Ascending aorta (tissue), 2 donors: Measurements from ENCODE around the gene SLC25A5. TPM values are rescaled to one million over a fixed set of nuclear protein-coding genes. Genes with fewer than 3 reads are reported as not detected.
"Not testable (repeated sequence)": the region's sequence is repeated elsewhere in the genome, so short reads cannot be mapped to it uniquely, and the experiment has no call there.

ENCODE experiments used
- DNase-seq, 2 donors: peaks; one replicate each; pipeline ENCODE4 v3.0.0-alpha.2; 2019; ENCODE audit warnings: low spot score in 2 of 2
- H3K27ac ChIP-seq, 2 donors: fragments of 200-600 bp; sonication (generic); one replicate each; pipeline ENCODE4 v1.5.1; 2016 to 2017; ENCODE audit warnings: mild to moderate bottlenecking in 1 of 2
- H3K27me3 ChIP-seq: fragments of 200-600 bp; sonication (generic); one replicate; pipeline ENCODE4 v1.5.1; 2017
- H3K36me3 ChIP-seq, 2 donors: fragments of 200-600 bp; sonication (generic); one replicate each; pipeline ENCODE4 v1.5.1; 2016
- H3K4me1 ChIP-seq, 2 donors: fragments of 200-600 bp; sonication (generic); one replicate each; pipeline ENCODE4 v1.5.1; 2016 to 2017; ENCODE audit warnings: mild to moderate bottlenecking in 1 of 2
- H3K4me3 ChIP-seq, 2 donors: fragments of 200-600 bp; sonication (generic); one replicate each; pipeline ENCODE4 v1.5.1; 2016 to 2017; ENCODE audit warnings: mild to moderate bottlenecking in 1 of 2
- H3K9me3 ChIP-seq, 2 donors: fragments of 200-600 bp; sonication (generic); one replicate each; pipeline ENCODE4 v1.5.1; 2016
- intact Hi-C: fragments of 100-400 bp; cut with DNase I; formaldehyde crosslinking; loops from one replicate; pipeline ENCODE4 v1.15.1; 2023
- total RNA-seq: library from RNA; depleted of rRNA; stranded (reverse); fragments of >200 nt; gene quantifications from one replicate; pipeline ENCODE4 v1.1.0, GENCODE V29; 2016
- TF ChIP-seq, protein P1 (sequence below), 3 experiments: fragments of 200-600 bp in 2 of 3; fragments of 450-650 bp in 1 of 3; sonication (generic) in 2 of 3; IDR thresholded peaks; one replicate each; pipeline ENCODE4 v1.5.1; 2016 to 2019; ENCODE audit warnings: antibody characterized with exemption in 3 of 3, mild to moderate bottlenecking in 1 of 3, moderate library complexity in 1 of 3

SLC25A5 gene
- total RNA-seq, 1 donor from 2014 or later = 202 TPM

DNA sequence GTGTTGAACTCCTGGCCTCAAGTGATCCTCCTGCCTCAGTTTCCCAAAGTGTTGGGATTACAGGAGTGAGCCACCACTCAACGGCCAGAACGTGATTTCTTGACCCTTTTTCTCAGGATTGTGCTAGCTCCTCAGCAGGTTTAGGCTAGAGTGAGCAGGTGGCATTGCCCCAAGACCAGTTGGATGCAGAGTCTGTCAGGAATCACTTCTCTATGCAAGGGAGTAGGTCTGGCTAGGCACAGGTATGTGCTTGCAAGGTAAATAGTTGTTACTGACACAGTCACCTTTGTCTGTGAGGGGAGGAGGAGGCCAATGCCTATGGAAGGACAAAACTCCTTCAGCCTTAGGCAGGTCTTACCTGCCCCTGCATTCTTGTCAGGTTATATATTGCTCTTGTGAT, 24.2 kb downstream of the SLC25A5 start:
- TF ChIP-seq, protein P1, sequence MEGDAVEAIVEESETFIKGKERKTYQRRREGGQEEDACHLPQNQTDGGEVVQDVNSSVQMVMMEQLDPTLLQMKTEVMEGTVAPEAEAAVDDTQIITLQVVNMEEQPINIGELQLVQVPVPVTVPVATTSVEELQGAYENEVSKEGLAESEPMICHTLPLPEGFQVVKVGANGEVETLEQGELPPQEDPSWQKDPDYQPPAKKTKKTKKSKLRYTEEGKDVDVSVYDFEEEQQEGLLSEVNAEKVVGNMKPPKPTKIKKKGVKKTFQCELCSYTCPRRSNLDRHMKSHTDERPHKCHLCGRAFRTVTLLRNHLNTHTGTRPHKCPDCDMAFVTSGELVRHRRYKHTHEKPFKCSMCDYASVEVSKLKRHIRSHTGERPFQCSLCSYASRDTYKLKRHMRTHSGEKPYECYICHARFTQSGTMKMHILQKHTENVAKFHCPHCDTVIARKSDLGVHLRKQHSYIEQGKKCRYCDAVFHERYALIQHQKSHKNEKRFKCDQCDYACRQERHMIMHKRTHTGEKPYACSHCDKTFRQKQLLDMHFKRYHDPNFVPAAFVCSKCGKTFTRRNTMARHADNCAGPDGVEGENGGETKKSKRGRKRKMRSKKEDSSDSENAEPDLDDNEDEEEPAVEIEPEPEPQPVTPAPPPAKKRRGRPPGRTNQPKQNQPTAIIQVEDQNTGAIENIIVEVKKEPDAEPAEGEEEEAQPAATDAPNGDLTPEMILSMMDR (IDR thresholded peaks at IDR 0.05) = no peak
- no peak for DNase-seq
- no peaks in the 10 kb centered on the region for H3K4me1 ChIP-seq
- H3K36me3 ChIP-seq = no peaks in the 10 kb centered on the region
- H3K27me3 ChIP-seq = no peaks in the 10 kb centered on the region
- intact Hi-C loops = no loop called here
- H3K4me3 ChIP-seq = no peak overlapping the region
- no peaks in the 10 kb centered on the region for H3K9me3 ChIP-seq
- H3K27ac ChIP-seq = no peak overlapping the region

DNA sequence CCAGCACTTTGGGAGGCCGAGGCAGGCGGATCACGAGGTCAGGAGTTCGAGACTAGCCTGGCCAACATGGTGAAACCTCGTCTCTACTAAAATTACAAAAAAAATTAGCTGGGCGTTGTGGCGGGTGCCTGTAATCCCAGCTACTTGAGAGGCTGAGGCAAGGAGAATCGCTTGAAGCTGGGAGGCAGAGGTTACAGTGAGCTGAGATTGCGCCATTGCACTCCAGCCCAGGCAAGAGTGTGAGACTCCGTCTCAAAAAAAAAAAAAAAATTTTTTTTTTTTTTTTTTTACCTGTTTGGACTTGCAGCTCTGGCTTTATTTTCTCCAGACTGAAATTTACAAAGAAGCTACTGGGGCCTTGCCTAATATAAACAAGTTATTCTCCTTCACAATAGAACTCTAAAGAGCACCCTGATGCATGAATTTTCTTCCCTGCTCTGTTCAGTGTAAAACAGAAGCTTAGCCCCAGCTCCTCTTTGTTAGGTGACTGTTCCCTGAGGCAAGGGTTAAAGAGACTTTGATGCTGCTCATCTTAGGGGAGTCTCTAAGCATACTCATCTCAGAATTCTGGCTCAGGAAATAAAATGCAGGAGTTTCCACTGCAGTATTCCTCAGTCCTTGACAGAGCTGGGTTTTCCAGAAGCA, 25.7 kb downstream of the SLC25A5 start:
- H3K9me3 ChIP-seq, intact Hi-C loops, H3K4me3 ChIP-seq, H3K27ac ChIP-seq, H3K27me3 ChIP-seq, DNase-seq, H3K4me1 ChIP-seq, H3K36me3 ChIP-seq: not testable (repeated sequence)

DNA sequence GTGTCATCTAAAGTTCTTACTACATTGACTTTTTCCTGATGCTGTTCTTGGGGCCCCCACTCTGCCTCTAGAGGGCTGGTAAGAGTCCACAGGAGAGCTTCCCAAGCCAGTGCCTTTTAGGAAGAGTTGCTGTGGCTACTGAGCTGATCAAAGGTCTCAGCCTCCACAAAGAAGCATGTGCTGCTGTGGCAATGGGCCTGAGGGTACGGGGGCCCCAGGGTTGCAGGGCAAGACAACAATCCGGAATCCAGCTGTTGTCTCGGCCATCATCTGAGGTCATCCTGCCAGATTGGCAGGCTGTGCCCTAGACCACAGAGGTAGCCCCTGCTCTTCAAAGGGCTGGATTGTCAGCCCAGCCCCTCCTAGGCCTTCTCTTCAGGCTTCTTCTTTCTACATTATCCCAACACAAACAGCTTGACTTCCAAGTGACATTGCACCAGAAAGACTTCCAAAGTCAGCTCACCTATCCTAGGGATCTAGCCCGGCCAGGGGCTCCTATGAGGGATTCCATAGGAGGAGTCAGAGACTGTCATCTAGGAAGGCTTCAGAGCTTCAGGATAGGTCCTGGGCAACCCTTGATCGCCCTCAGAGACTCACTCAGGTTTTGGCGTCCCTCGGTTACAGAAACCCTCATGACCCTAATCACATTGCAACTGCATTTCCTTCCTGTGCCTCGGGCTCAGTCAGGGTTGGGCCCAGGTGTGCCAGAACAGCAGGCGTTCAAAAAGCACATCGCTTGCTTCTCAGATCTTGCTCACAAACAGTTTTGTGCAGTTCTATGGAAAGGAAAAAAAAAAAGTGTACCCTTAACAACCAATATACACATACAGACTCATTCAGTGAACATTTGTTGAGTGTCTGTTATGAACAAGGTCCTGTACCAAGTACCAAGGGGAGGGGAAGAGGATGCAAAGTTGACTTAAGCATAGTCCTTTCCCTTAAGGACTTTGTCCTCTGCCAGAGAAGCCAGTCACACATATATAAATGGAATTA, 27.8 kb downstream of the SLC25A5 start:
- Histone ChIP-seq H3K4me3 (no peak overlapping the region), H3K27ac (no peak overlapping the region), H3K4me1 (no peaks in the 10 kb centered on the region), H3K27me3 (no peaks in the 10 kb centered on the region), H3K36me3 (no peaks in the 10 kb centered on the region), H3K9me3 (no peaks in the 10 kb centered on the region)
- no peak for DNase-seq
- intact Hi-C loops = no loop called here
- TF ChIP-seq, protein P1 (IDR thresholded peaks at IDR 0.05) = no peak

DNA sequence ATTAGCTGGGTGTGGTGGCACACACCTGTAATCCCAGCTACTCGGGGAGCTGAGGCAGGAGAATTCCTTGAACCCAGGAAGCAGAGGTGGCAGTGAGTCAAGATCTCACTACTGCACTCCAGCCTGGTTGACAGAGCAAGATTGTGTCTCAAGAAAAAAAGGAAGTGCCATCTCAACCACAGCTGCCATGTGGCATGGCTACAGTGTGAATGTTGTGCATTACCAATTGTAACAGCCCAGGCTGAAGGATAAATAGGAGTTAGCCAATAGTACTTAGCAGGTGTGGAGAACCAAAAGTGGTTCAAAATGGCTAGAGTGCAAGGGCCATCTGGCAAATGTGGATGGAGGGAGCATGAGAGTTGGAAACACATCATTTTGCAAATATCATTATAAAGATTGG, 28.9 kb downstream of the SLC25A5 start:
- no peaks in the 10 kb centered on the region for H3K9me3 ChIP-seq
- intact Hi-C loops = no loop called here
- TF ChIP-seq, protein P1 (IDR thresholded peaks at IDR 0.05) = no peak

DNA sequence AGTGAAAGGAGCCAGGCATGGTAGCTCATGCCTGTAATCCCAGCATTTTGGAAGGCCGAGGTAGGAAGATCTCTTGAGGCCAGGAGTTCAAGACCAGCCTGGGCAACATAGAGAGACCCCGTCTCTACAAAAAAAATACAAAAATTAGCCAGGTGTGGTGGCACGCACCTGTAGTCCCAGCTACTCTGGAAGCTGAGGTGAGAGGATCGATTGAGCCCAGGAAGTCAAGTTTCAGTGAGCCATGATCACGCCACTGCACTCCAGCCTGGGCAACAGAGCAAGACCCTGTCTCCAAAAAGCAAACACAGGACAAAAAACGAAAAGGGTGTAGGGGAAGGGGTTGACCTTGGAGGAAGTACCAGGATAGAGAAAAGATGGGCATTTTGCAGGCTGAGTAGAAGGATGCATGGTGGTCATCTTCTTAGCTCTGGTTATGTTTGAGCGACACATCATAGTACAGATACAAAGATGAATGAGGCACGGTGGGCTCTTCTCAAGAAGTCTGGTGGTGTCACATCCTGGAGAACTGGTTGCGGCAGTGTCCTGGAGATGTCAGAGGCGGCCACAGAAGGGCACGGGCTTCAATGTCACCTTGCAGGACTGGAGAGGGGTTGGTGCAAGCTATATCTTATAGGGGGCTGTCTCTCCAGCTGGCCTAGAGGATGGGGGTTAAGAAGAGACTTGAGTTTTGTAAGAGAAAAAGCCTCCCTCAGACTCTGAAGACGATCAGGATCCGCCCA, 32.0 kb downstream of the SLC25A5 start:
- TF ChIP-seq, protein P1 (IDR thresholded peaks at IDR 0.05) = no peak
- intact Hi-C loops = loop anchor here (5.0 kb wide), 1 partner anchor 263 kb away; the partner anchor contains the start of gene PGRMC1
- Histone ChIP-seq H3K36me3 (no peaks in the 10 kb centered on the region), H3K27me3 (no peaks in the 10 kb centered on the region), H3K4me1 (peaks cover 0 to 11% of the 10 kb centered on the region in 2 donors), H3K9me3 (no peaks in the 10 kb centered on the region), H3K27ac (no peak overlapping the region), H3K4me3 (no peak overlapping the region)
- no peak for DNase-seq

More for the DNA sequence above, 28.9 kb downstream of the SLC25A5 start:
- no peaks in the 10 kb centered on the region for H3K27me3 ChIP-seq
- no peak overlapping the region for H3K27ac ChIP-seq
- DNase-seq = no peak
- no peaks in the 10 kb centered on the region for H3K36me3 ChIP-seq
- peaks cover 0 to 1% of the 10 kb centered on the region in 2 donors for H3K4me1 ChIP-seq
- H3K4me3 ChIP-seq = no peak overlapping the region
